HepG2 (cell line): ENCODE data around the gene PKP3. TPM values are rescaled to one million over a fixed set of nuclear protein-coding genes. Genes with fewer than 3 reads are reported as not detected.
A peak's percentile ranks its signal among the peaks of the same experiment; 100 is the strongest.

ENCODE experiments used
- BRD4 ChIP-seq: sonication (generic); formaldehyde crosslinking; IDR thresholded peaks from 2 replicates; pipeline ENCODE4 v1.4.0; 2020; ENCODE audit warnings: missing genetic modification reagents
- IKZF5 ChIP-seq: IDR thresholded peaks from 2 replicates; pipeline ENCODE4 v1.6.1; 2018; ENCODE audit warnings: missing genetic modification reagents, mild to moderate bottlenecking, missing compliant biosample characterization
- TBX2 ChIP-seq: sonication (generic); formaldehyde crosslinking; IDR thresholded peaks from 2 replicates; pipeline ENCODE4 v1.5.0; 2020; ENCODE audit warnings: missing genetic modification reagents, mild to moderate bottlenecking, borderline replicate concordance
- TFAP4 ChIP-seq: sonication (generic); IDR thresholded peaks from 2 replicates; pipeline ENCODE4 v1.6.1; 2016; ENCODE audit warnings: low read depth, borderline replicate concordance
- U2AF2 ChIP-seq: fragments of 200-400 bp; formaldehyde crosslinking; IDR thresholded peaks from 2 replicates; pipeline ENCODE4 v1.6.1; 2017; ENCODE audit warnings: low read depth, mild to moderate bottlenecking, low read length
- ZBTB2 ChIP-seq: sonication (generic); formaldehyde crosslinking; IDR thresholded peaks from 2 replicates; pipeline ENCODE4 v1.8.0; 2022; ENCODE audit warnings: low read depth, missing genetic modification reagents
- ZBTB37 ChIP-seq: sonication (generic); formaldehyde crosslinking; IDR thresholded peaks from 2 replicates; pipeline ENCODE4 v1.4.0; 2020; ENCODE audit warnings: mild to moderate bottlenecking, missing genetic modification reagents
- ZNF703 ChIP-seq: sonication (generic); formaldehyde crosslinking; IDR thresholded peaks from 2 replicates; pipeline ENCODE4 v1.5.1; 2020; ENCODE audit warnings: missing genetic modification reagents, mild to moderate bottlenecking, moderate library complexity, borderline replicate concordance
- ZNF891 ChIP-seq: sonication (generic); formaldehyde crosslinking; IDR thresholded peaks from 2 replicates; pipeline ENCODE4 v1.5.0; 2020; ENCODE audit warnings: mild to moderate bottlenecking, missing genetic modification reagents
- polyA plus RNA-seq, 8 experiments: library from polyadenylated mRNA; depleted of rRNA in 3 of 8; stranded (reverse) in 7 of 8; unstranded in 1 of 8; fragments of >200 nt; fragmentation: Illumina TruSeq in 4 of 8; extraction: Trizol in 4 of 8; gene quantifications; 2 replicates each; pipeline versions ENCODE4 v1.2.1 to v1.2.3, GENCODE V29; 2011 to 2016; ENCODE audit warnings: low read depth in 4 of 8, missing spikeins in 1 of 8, mixed read lengths in 1 of 8; ENCODE audit not compliant: insufficient read depth in 1 of 8
- total RNA-seq, 5 experiments: library from RNA; depleted of rRNA; stranded (reverse); fragments of >200 nt; fragmentation: Illumina TruSeq; extraction: Trizol; gene quantifications; 2 replicates each; pipeline ENCODE4 v1.2.3, GENCODE V29; 2016; ENCODE audit warnings: low read depth in 1 of 5
- TF ChIP-seq, protein P1 (sequence below): sonication (generic); formaldehyde crosslinking; IDR thresholded peaks from 2 replicates; pipeline ENCODE4 v1.4.0; 2020; ENCODE audit warnings: mild to moderate bottlenecking, missing genetic modification reagents
- TF ChIP-seq, protein P2 (sequence below): sonication (generic); formaldehyde crosslinking; conservative IDR thresholded peaks from 2 replicates; pipeline ENCODE4 v1.4.0; 2020; ENCODE audit warnings: missing genetic modification reagents
- TF ChIP-seq, protein P3 (sequence below): sonication (generic); formaldehyde crosslinking; IDR thresholded peaks from 2 replicates; pipeline ENCODE4 v1.5.1; 2020; ENCODE audit warnings: mild to moderate bottlenecking, missing genetic modification reagents, borderline replicate concordance
- TF ChIP-seq, protein P4 (sequence below): IDR thresholded peaks from 2 replicates; pipeline ENCODE4 v1.6.1; 2016; ENCODE audit warnings: low read depth, borderline replicate concordance

The PKP3 gene
- total and polyA plus RNA-seq, 2 of the 13 experiments (the other 11 are each of a cell fraction or from before 2014, with no cell fraction given), result 18.0 to 28.7 TPM

GRCh38 chr11:409600-410483 lies 15.8 kb downstream of the PKP3 start (continued):
- TF ChIP-seq, protein P1, sequence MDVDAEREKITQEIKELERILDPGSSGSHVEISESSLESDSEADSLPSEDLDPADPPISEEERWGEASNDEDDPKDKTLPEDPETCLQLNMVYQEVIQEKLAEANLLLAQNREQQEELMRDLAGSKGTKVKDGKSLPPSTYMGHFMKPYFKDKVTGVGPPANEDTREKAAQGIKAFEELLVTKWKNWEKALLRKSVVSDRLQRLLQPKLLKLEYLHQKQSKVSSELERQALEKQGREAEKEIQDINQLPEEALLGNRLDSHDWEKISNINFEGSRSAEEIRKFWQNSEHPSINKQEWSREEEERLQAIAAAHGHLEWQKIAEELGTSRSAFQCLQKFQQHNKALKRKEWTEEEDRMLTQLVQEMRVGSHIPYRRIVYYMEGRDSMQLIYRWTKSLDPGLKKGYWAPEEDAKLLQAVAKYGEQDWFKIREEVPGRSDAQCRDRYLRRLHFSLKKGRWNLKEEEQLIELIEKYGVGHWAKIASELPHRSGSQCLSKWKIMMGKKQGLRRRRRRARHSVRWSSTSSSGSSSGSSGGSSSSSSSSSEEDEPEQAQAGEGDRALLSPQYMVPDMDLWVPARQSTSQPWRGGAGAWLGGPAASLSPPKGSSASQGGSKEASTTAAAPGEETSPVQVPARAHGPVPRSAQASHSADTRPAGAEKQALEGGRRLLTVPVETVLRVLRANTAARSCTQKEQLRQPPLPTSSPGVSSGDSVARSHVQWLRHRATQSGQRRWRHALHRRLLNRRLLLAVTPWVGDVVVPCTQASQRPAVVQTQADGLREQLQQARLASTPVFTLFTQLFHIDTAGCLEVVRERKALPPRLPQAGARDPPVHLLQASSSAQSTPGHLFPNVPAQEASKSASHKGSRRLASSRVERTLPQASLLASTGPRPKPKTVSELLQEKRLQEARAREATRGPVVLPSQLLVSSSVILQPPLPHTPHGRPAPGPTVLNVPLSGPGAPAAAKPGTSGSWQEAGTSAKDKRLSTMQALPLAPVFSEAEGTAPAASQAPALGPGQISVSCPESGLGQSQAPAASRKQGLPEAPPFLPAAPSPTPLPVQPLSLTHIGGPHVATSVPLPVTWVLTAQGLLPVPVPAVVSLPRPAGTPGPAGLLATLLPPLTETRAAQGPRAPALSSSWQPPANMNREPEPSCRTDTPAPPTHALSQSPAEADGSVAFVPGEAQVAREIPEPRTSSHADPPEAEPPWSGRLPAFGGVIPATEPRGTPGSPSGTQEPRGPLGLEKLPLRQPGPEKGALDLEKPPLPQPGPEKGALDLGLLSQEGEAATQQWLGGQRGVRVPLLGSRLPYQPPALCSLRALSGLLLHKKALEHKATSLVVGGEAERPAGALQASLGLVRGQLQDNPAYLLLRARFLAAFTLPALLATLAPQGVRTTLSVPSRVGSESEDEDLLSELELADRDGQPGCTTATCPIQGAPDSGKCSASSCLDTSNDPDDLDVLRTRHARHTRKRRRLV, result no peak
- TF ChIP-seq ZBTB2 (CRISPR knock-in tag) (no peak), TFAP4 (peak; percentile 96), ZNF703 (CRISPR knock-in tag) (no peak), ZNF891 (CRISPR knock-in tag) (peak; percentile 78), IKZF5 (CRISPR knock-in tag) (no peak), ZBTB37 (CRISPR knock-in tag) (no peak), BRD4 (CRISPR knock-in tag) (peak; percentile 76; the same call in 1 of the 2 replicates), TBX2 (CRISPR knock-in tag) (peak; percentile 73; the same call in 1 of the 2 replicates), U2AF2 (no peak)
- TF ChIP-seq, protein P2, sequence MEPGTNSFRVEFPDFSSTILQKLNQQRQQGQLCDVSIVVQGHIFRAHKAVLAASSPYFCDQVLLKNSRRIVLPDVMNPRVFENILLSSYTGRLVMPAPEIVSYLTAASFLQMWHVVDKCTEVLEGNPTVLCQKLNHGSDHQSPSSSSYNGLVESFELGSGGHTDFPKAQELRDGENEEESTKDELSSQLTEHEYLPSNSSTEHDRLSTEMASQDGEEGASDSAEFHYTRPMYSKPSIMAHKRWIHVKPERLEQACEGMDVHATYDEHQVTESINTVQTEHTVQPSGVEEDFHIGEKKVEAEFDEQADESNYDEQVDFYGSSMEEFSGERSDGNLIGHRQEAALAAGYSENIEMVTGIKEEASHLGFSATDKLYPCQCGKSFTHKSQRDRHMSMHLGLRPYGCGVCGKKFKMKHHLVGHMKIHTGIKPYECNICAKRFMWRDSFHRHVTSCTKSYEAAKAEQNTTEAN (CRISPR knock-in tag), result peak; percentile 51; the same call in 1 of the 2 replicates
- TF ChIP-seq, protein P3, sequence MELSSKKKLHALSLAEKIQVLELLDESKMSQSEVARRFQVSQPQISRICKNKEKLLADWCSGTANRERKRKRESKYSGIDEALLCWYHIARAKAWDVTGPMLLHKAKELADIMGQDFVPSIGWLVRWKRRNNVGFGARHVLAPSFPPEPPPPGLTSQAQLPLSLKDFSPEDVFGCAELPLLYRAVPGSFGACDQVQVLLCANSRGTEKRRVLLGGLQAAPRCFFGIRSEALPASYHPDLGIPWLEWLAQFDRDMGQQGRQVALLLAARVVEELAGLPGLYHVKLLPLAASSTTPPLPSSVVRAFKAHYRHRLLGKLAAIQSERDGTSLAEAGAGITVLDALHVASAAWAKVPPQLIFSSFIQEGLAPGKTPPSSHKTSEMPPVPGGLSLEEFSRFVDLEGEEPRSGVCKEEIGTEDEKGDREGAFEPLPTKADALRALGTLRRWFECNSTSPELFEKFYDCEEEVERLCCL (CRISPR knock-in tag), result no peak
- TF ChIP-seq, protein P4, sequence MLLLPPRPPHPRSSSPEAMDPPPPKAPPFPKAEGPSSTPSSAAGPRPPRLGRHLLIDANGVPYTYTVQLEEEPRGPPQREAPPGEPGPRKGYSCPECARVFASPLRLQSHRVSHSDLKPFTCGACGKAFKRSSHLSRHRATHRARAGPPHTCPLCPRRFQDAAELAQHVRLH (CRISPR knock-in tag), result no peak
